ENCODE results near the gene CNKSR1.

Gene CNKSR1

DNA sequence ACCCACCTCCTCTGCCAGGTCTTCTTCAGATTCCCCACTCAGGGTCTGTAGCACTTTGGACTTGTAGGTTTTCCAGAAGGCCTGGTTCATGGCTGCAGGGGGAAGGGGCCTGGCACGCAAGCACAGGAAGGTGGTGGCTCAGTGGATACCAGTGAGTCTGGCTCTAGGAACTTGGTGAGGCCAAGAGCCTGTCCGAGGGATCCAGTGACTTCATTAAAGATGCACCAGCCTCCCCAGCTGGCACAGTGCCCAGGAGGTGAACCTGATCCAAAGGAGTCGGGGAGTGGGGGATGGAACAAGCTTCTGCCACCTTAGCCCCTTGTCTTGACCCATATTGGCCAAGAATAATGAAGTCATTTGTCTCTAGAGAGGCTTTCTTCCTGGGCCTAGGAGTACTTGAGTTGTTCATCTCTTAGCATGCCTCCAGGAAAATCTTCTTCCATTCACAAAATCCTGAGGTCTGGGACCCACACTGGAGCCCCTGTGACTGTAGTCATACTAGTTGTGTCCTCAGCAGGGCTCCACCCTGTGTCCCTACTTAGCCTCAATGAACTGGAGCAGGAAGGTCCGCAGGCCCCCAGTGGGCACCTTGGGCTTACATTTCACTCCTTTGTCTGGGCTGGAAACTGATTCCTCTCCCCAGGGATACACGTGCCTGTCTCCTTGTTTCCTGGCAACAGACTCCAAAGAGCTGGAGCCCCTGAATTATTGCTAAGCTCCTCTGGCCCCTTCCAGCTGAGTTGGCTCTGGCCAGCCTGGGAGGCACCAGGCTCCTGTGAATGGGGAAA is 8.7 kb upstream of the CNKSR1 start, which contains the start of gene C1orf232:
Gene C1orf232, minus strand, starts transcription at position 554 of the 788 bp plus-strand sequence. Its CDS starts 464 bp downstream, at position 90.
- peak within 1 kb of the TSS; percentile 96 for H3K4me2 ChIP-seq (ENCODE audit: low read length)
- peaks cover 21% of the 10 kb centered on the region for H3K4me1 ChIP-seq (ENCODE audit: low read length)
- peak within 1 kb of the TSS; percentile 87 for H3K9ac ChIP-seq (ENCODE audit: low read length)
- H3K36me3 ChIP-seq (replicated peaks; ENCODE audit: low read depth, low read length), result no peaks in the 10 kb centered on the region
- H3K4me3 ChIP-seq (ENCODE audit: low read length), result peak within 1 kb of the TSS; percentile 98
- no peak for TF ChIP-seq CTCF (IDR thresholded peaks at IDR 0.05; ENCODE audit: low read depth, low read length)
- no peaks in the 10 kb centered on the region for H3K9me3 ChIP-seq (ENCODE audit: insufficient read depth, low read length)
- no peak within 1 kb of the TSS for H3K27ac ChIP-seq (ENCODE audit: low read length)
- peak within 1 kb of the TSS; percentile 97 for H2AFZ ChIP-seq (ENCODE audit: low read depth, low read length)
- peaks cover 18% of the 10 kb centered on the region for H3K79me2 ChIP-seq (ENCODE audit: low read length)
- no peaks in the 10 kb centered on the region for H4K20me1 ChIP-seq (ENCODE audit: insufficient read depth, low read length)
- H3K27me3 ChIP-seq (ENCODE audit: low read depth, low read length), result no peaks in the 10 kb centered on the region

DNA sequence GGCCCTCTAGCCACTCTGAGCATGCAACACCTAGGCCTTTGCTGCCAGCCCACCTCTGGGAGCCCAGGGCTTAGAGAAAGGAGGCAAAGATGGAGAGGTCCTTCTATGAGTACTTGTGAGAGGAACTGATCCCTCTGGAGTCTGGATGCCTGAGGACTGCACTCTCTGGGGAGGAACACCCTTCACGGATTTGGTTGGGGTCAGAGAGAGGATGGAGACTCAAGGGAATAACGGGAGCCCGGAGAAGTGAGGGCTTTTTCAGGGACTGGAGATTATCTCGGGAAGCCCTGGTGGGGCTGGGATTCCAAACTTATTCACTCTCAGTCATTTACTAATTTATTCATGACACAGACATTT is 8.1 kb upstream of the CNKSR1 start:
- Histone ChIP-seq H3K9me3 (ENCODE audit: insufficient read depth, low read length) (no peaks in the 10 kb centered on the region), H3K36me3 (replicated peaks; ENCODE audit: low read depth, low read length) (no peaks in the 10 kb centered on the region), H3K4me3 (ENCODE audit: low read length) (peak overlapping the region; percentile 98), H2AFZ (ENCODE audit: low read depth, low read length) (peak overlapping the region; percentile 97), H3K4me1 (ENCODE audit: low read length) (peaks cover 21% of the 10 kb centered on the region), H3K27me3 (ENCODE audit: low read depth, low read length) (no peaks in the 10 kb centered on the region), H3K9ac (ENCODE audit: low read length) (peak overlapping the region; percentile 34; the same call in 1 of the 2 replicates), H4K20me1 (ENCODE audit: insufficient read depth, low read length) (no peaks in the 10 kb centered on the region), H3K79me2 (ENCODE audit: low read length) (peaks cover 18% of the 10 kb centered on the region), H3K4me2 (ENCODE audit: low read length) (peak overlapping the region; percentile 87), H3K27ac (ENCODE audit: low read length) (no peak overlapping the region)
- no peak for TF ChIP-seq CTCF (IDR thresholded peaks at IDR 0.05; ENCODE audit: low read depth, low read length)
- no peak for TF ChIP-seq EZH2phosphoT487 (IDR thresholded peaks at IDR 0.05; ENCODE audit: low read depth)

GRCh38 chr1:26169669-26170471 is 7.4 kb upstream of the CNKSR1 start, which contains the start of gene ZNF593:
ZNF593 (plus strand) TSS chr1:26169908; CDS start chr1:26169984, 76 bp downstream.
- no peaks in the 10 kb centered on the region for H3K9me3 ChIP-seq (ENCODE audit: insufficient read depth, low read length)
- peaks cover 16% of the 10 kb centered on the region for H3K4me1 ChIP-seq (ENCODE audit: low read length)
- H3K4me2 ChIP-seq (ENCODE audit: low read length), result peak within 1 kb of the TSS; percentile 96
- H3K4me3 ChIP-seq (ENCODE audit: low read length), result peak within 1 kb of the TSS; percentile 98
- peak; percentile 66 for TF ChIP-seq CTCF (IDR thresholded peaks at IDR 0.05; ENCODE audit: low read depth, low read length)
- no peak for TF ChIP-seq EZH2phosphoT487 (IDR thresholded peaks at IDR 0.05; ENCODE audit: low read depth)
- H3K79me2 ChIP-seq (ENCODE audit: low read length), result peaks cover 18% of the 10 kb centered on the region
- H3K27ac ChIP-seq (ENCODE audit: low read length), result no peak within 1 kb of the TSS; the same call in 1 of the 2 replicates
- no peaks in the 10 kb centered on the region for H4K20me1 ChIP-seq (ENCODE audit: insufficient read depth, low read length)
- peak within 1 kb of the TSS; percentile 87 for H3K9ac ChIP-seq (ENCODE audit: low read length)
- no peaks in the 10 kb centered on the region for H3K36me3 ChIP-seq (replicated peaks; ENCODE audit: low read depth, low read length)
- peak within 1 kb of the TSS; percentile 97 for H2AFZ ChIP-seq (ENCODE audit: low read depth, low read length)
- no peaks in the 10 kb centered on the region for H3K27me3 ChIP-seq (ENCODE audit: low read depth, low read length)

DNA sequence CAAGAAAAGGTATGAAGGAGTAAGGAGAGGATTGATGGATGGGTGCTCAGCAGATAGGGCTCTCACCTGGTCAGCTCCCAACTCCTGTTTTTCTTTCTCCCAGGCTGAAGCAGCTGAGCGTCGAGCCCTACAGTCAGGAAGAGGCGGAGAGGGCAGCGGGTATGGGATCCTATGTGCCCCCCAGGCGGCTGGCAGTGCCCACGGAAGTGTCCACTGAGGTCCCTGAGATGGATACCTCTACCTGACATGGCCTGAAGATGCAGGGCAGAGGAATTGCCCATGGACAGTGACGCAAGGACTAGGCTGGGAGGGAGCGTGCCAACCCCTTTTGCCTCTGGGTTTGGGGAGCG is 6.8 kb upstream of the CNKSR1 start:
- Histone ChIP-seq H3K27me3 (ENCODE audit: low read depth, low read length) (no peaks in the 10 kb centered on the region), H3K4me3 (ENCODE audit: low read length) (peak overlapping the region; percentile 98), H3K4me1 (ENCODE audit: low read length) (peaks cover 12% of the 10 kb centered on the region; the same call in 1 of the 2 replicates), H3K4me2 (ENCODE audit: low read length) (peak overlapping the region; percentile 96), H3K27ac (ENCODE audit: low read length) (no peak overlapping the region), H3K36me3 (replicated peaks; ENCODE audit: low read depth, low read length) (no peaks in the 10 kb centered on the region), H3K9me3 (ENCODE audit: insufficient read depth, low read length) (no peaks in the 10 kb centered on the region), H2AFZ (ENCODE audit: low read depth, low read length) (no peak overlapping the region), H3K9ac (ENCODE audit: low read length) (peak overlapping the region; percentile 87), H3K79me2 (ENCODE audit: low read length) (peaks cover 18% of the 10 kb centered on the region), H4K20me1 (ENCODE audit: insufficient read depth, low read length) (no peaks in the 10 kb centered on the region)
- TF ChIP-seq CTCF (IDR thresholded peaks at IDR 0.05; ENCODE audit: low read depth, low read length) (no peak), EZH2phosphoT487 (IDR thresholded peaks at IDR 0.05; ENCODE audit: low read depth) (no peak)

Measured in OCI-LY3 (cell line).